HL-60 (cell line): ENCODE measurements around the gene HMGXB4.

ENCODE experiments used
- DNase-seq, 2 experiments: peaks; one replicate each; pipeline ENCODE4 v3.0.0-alpha.2; 2010 to 2020; ENCODE audit warnings: low read depth in 1 of 2, low spot score in 1 of 2
- H3K27ac ChIP-seq: fragments of 250-450 bp; sonication (Bioruptor Pico); replicated peaks from 2 replicates; pipeline ENCODE4 v1.5.1; 2020; ENCODE audit warnings: mild to moderate bottlenecking, moderate library complexity
- H3K27me3 ChIP-seq: fragments of 250-450 bp; sonication (Bioruptor Pico); 2 replicates; pipeline ENCODE4 v1.5.1; 2021; ENCODE audit warnings: mild to moderate bottlenecking, moderate library complexity; ENCODE audit not compliant: insufficient read depth, poor library complexity, severe bottlenecking
- H3K4me3 ChIP-seq: replicated peaks from 2 replicates; pipeline ENCODE4 v1.5.1; 2011; ENCODE audit warnings: mild to moderate bottlenecking, control low read depth, low read length; ENCODE audit not compliant: insufficient read depth
- GABPA ChIP-seq: IDR thresholded peaks from 2 replicates; pipeline ENCODE4 v1.6.1; 2012; ENCODE audit warnings: low read depth
- POLR2AphosphoS5 ChIP-seq: IDR thresholded peaks from 2 replicates; pipeline ENCODE4 v1.6.1; 2012; ENCODE audit warnings: low read depth
- REST ChIP-seq: IDR thresholded peaks from 2 replicates; pipeline ENCODE4 v1.6.1; 2012; ENCODE audit warnings: low read depth; ENCODE audit not compliant: insufficient replicate concordance
- SPI1 ChIP-seq: IDR thresholded peaks from 2 replicates; pipeline ENCODE4 v1.6.1; 2012; ENCODE audit warnings: low read depth, mild to moderate bottlenecking, borderline replicate concordance
- TF ChIP-seq, protein P1 (sequence below): IDR thresholded peaks from one replicate; pipeline ENCODE4 v1.5.1; 2011; ENCODE audit warnings: low read length, control low read depth, inconsistent platforms; ENCODE audit not compliant: insufficient read depth

Gene HMGXB4

DNA sequence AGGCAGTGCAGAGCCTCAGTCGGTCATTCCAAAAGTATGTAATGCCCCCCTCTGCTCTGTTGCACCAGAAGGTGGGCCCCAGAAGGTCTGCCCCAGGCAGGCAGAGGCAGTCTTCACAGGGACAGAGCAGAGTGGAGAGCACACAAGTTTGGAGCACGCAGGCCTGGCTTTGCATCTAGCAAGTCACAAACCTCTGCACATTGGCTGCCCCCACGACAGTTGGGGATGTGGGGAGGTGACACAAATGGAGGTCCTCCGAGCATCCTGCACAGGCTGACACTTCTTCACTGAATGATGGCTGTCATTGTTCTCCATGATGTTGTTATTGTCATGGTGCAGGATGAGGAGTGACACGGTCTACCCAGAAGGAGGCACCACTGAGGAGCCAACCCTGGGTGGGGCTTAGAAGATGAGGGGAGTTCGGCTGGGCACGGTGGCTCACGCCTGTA is 54.3 kb downstream of the HMGXB4 start:
- H3K4me3 ChIP-seq = no peak overlapping the region
- H3K27ac ChIP-seq = no peak overlapping the region
- H3K27me3 ChIP-seq = no peaks in the 10 kb centered on the region
- no peak for DNase-seq
- TF ChIP-seq REST (no peak), POLR2AphosphoS5 (no peak), SPI1 (no peak), GABPA (no peak)
- TF ChIP-seq, protein P1, sequence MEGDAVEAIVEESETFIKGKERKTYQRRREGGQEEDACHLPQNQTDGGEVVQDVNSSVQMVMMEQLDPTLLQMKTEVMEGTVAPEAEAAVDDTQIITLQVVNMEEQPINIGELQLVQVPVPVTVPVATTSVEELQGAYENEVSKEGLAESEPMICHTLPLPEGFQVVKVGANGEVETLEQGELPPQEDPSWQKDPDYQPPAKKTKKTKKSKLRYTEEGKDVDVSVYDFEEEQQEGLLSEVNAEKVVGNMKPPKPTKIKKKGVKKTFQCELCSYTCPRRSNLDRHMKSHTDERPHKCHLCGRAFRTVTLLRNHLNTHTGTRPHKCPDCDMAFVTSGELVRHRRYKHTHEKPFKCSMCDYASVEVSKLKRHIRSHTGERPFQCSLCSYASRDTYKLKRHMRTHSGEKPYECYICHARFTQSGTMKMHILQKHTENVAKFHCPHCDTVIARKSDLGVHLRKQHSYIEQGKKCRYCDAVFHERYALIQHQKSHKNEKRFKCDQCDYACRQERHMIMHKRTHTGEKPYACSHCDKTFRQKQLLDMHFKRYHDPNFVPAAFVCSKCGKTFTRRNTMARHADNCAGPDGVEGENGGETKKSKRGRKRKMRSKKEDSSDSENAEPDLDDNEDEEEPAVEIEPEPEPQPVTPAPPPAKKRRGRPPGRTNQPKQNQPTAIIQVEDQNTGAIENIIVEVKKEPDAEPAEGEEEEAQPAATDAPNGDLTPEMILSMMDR = no peak

DNA sequence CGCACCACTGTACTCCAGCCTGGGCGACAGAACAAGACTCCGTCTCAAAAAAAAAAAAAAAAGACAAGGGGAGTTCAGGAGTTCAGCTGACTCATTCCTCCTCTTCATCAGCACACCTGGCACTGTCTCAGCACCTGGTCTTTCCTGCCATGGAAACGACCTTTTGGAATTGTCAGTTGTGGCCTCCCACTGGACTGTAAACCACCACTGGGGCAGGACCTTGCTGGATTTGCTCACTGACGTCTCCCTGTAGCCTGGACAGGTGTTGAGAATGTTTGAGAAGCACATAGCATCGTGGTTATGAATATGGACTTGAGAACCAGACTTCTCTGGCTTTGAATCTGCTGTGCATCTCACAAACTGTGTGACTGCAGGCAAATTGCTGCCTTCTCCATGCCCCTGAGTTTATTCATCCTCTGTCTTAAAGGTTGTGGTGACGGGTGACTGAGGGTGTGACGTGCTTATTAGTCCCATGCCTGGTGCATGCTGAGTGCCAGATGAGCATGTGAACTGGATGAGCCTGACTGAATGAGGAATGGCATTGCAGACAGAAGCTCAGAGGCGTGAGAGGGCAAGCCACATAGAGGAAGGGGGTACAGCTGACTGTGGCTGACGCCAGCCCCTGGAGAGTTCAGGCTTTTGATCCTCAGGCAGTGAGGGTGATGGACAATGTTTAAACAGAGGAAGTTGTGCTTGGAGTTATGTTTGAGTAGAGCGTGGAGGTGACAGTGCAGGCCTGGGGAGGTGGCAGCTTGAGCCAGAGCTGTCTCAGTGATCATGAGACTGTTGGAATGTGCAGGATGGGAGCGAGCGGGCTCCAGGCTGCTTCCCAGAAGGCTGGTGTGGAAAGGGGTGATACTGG is 55.1 kb downstream of the HMGXB4 start:
- TF ChIP-seq SPI1 (no peak), POLR2AphosphoS5 (no peak), GABPA (no peak), REST (no peak)
- TF ChIP-seq, protein P1 = no peak
- Histone ChIP-seq H3K4me3 (no peak overlapping the region), H3K27me3 (no peaks in the 10 kb centered on the region), H3K27ac (no peak overlapping the region)
- DNase-seq = no peak

- no peak overlapping the region for H3K27ac ChIP-seq
- DNase-seq = no peak
- no peaks in the 10 kb centered on the region for H3K27me3 ChIP-seq
- no peak overlapping the region for H3K4me3 ChIP-seq
- TF ChIP-seq GABPA (no peak), POLR2AphosphoS5 (no peak), REST (no peak), SPI1 (no peak)
- TF ChIP-seq, protein P1 = no peak
Observed at GRCh38 chr22:35313311-35314121, 56.2 kb downstream of the HMGXB4 start.
